Lung (tissue), 12 donors: Measurements from ENCODE around the gene SCRN2. TPM values are rescaled to one million over a fixed set of nuclear protein-coding genes. Genes with fewer than 3 reads are reported as not detected.
A peak's percentile ranks its signal among the peaks of the same experiment; 100 is the strongest.

Source experiments
- ATAC-seq: fragments of 200-7000 bp; cut with Tn5 transposase; one replicate; pipeline ENCODE4 v1.9.1; 2020; ENCODE audit warnings: moderate number of reproducible peaks; ENCODE audit not compliant: insufficient read depth, low FRiP score
- DNase-seq, 3 donors: peaks; one replicate each; pipeline ENCODE4 v3.0.0-alpha.2; 2013 to 2017
- H3K27ac ChIP-seq, 2 donors: one replicate each; pipeline ENCODE4 v1.5.1; 2013; ENCODE audit warnings: mild to moderate bottlenecking in 2 of 2, moderate library complexity in 2 of 2, control low read depth in 1 of 2, inconsistent platforms in 1 of 2, low read depth in 1 of 2, low read length in 1 of 2
- H3K27me3 ChIP-seq, 3 donors: one replicate each; pipeline ENCODE4 v1.5.1; 2013; ENCODE audit warnings: low read length in 2 of 3; ENCODE audit not compliant: control insufficient read depth in 3 of 3, insufficient read depth in 3 of 3
- H3K36me3 ChIP-seq, 4 donors: one replicate each; pipeline ENCODE4 v1.5.1; 2013; ENCODE audit warnings: low read length in 4 of 4, mild to moderate bottlenecking in 1 of 4, moderate library complexity in 1 of 4; ENCODE audit not compliant: control insufficient read depth in 4 of 4, insufficient read depth in 4 of 4
- H3K4me1 ChIP-seq, 5 donors: one replicate each; pipeline ENCODE4 v1.5.1; 2013; ENCODE audit warnings: low read length in 5 of 5, mild to moderate bottlenecking in 2 of 5, moderate library complexity in 1 of 5; ENCODE audit not compliant: control insufficient read depth in 5 of 5, insufficient read depth in 5 of 5
- H3K4me3 ChIP-seq: one replicate; pipeline ENCODE4 v1.5.1; 2013; ENCODE audit warnings: mild to moderate bottlenecking, control low read depth, moderate library complexity
- H3K9ac ChIP-seq, 2 donors: one replicate each; pipeline ENCODE4 v1.5.1; 2013; ENCODE audit warnings: low read length in 2 of 2, control low read depth in 1 of 2; ENCODE audit not compliant: insufficient read depth in 1 of 2
- H3K9me3 ChIP-seq, 4 donors: one replicate each; pipeline ENCODE4 v1.5.1; 2013; ENCODE audit warnings: low read length in 3 of 4, mild to moderate bottlenecking in 1 of 4, moderate library complexity in 1 of 4; ENCODE audit not compliant: control insufficient read depth in 4 of 4, insufficient read depth in 3 of 4
- CTCF ChIP-seq: IDR thresholded peaks from 2 replicates; pipeline ENCODE4 v1.5.1; 2012; ENCODE audit warnings: mild to moderate bottlenecking; ENCODE audit errors: control extremely low read depth, extremely low read depth
- WGBS, 2 donors: extraction: QIAGEN DNeasy Blood & Tissue Kit; methylation state at CpG; one replicate each; pipeline ENCODE4 v1.1.7; 2013; 5-methylcytosine and 5-hydroxymethylcytosine counted together
- polyA plus RNA-seq, 2 donors: library from polyadenylated mRNA; stranded (reverse); fragments of 200-250 nt; gene quantifications; one replicate each; pipeline ENCODE4 v1.2.1, GENCODE V29; 2013
- total RNA-seq, 2 donors: library from RNA; depleted of rRNA in 1 of 2; stranded (reverse); fragments of >200 nt in 1 of 2; gene quantifications; one replicate each; pipeline ENCODE4 v1.2.1, GENCODE V29; 2014 to 2021
- donor health status: control.
- donor health status: control.
- donor health status: Bipolar disorder and iron deficiency.
- donor health status: healthy.
- donor health status: DM: yes; HTN: yes; CAD: no.

The SCRN2 gene
- total and polyA plus RNA-seq, 4 donors, result 22.8 to 61.7 (median 32.2) TPM

DNA sequence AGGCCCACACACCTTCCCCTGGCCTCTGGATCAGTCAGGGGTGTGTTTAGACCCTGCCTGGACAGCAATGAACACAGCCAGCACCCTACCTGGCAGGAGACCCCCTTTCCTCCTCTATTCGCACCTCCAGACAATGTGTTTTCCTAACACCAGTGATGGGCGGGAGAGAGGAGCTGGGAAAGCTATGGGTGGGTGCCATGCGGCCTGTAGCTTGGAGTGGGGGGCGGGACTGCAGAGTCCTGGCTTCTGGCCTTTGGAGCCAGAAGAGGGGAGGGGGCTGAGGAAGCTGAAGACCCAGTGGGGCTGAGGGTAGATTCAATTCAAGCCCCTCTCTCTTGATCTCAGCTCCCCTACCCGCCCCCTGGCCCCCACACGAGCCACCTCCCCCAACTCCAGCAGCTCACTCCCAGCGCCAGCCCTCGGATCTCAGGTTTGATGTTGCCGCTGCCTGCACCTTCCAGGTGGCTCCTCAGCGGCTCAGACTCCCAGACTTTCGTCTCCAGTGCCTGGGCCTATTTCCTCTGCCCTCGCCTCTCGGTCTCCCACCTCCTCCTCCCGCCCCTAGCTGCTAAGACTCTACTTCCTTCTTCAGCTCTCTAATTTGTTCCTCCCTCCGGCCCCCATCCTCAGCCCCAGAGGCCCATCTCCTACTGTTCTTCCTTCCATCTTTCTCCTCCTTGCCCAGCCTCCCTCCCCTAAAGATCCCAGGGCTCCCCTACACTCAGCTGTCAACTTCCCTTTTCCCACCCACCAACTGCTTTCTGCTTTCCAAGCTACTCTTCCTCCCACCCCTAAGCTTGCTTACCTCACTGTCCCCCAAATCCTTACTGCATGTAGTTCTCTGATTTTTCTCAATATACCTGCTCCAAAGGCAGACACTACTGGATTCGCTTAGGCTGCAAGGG, 16.7 kb upstream of the SCRN2 start:
- peaks cover 0 to 12% (median 5%) of the 10 kb centered on the region in 5 donors for H3K4me1 ChIP-seq
- no peak overlapping the region for H3K27ac ChIP-seq
- H3K36me3 ChIP-seq, result no peaks in the 10 kb centered on the region
- H3K9ac ChIP-seq, result no peak overlapping the region
- WGBS, 2 donors, result 55 to 74% methylated on average over 16 of the region's 16 CpGs
- ATAC-seq, result no peak
- H3K4me3 ChIP-seq, result no peak overlapping the region
- no peaks in the 10 kb centered on the region for H3K9me3 ChIP-seq
- DNase-seq, result no peak
- TF ChIP-seq CTCF, result no peak
- H3K27me3 ChIP-seq, result peaks cover 0 to 27% (median 25%) of the 10 kb centered on the region in 3 donors

DNA sequence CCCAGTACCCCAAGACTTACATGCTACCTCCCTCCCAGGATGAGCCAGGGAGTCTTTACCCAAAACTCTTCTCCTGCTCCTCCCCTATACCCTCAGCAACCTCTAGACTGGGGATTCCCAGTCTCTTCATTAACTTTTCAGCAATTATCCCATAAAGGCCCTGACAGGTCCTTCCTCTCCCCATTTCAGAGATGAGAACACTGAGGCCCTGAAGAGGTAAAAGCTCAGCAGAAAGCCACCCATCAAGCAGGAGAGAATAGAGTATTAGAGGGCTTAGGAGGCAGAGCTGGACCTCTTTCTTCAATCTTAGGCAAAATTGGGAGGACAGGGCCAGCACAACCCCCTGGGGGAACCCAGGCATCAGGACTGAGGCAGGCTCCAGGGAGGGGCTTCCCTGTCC, 15.8 kb upstream of the SCRN2 start:
- Histone ChIP-seq H3K4me1 (peaks cover 0 to 12% (median 5%) of the 10 kb centered on the region in 5 donors), H3K4me3 (no peak overlapping the region), H3K36me3 (no peaks in the 10 kb centered on the region), H3K27ac (peak overlapping the region in 1 of 2 donors; percentile 34), H3K9ac (no peak overlapping the region), H3K27me3 (peaks cover 0 to 37% (median 35%) of the 10 kb centered on the region in 3 donors), H3K9me3 (no peaks in the 10 kb centered on the region)
- DNase-seq (no peak), ATAC-seq (no peak)
- no peak for TF ChIP-seq CTCF

- DNase-seq, result peak; percentile 43 to 70 (median 54)
- peaks cover 0 to 41% (median 39%) of the 10 kb centered on the region in 3 donors for H3K27me3 ChIP-seq
- WGBS, 2 donors, result 31 to 32% methylated on average over 3 of the region's 3 CpGs
These were observed 14.7 kb upstream of the SCRN2 start for GRCh38 chr17:47855737-47856136.

More at GRCh38 chr17:47855737-47856136, 14.7 kb upstream of the SCRN2 start:
- no peaks in the 10 kb centered on the region for H3K9me3 ChIP-seq
- TF ChIP-seq CTCF, result no peak
- ATAC-seq, result no peak
- H3K36me3 ChIP-seq, result no peaks in the 10 kb centered on the region
- H3K4me3 ChIP-seq, result no peak overlapping the region
- H3K9ac ChIP-seq, result no peak overlapping the region
- peaks cover 0 to 15% (median 9%) of the 10 kb centered on the region in 5 donors for H3K4me1 ChIP-seq
- H3K27ac ChIP-seq, result peak overlapping the region in 1 of 2 donors; percentile 81
